ENCODE measurements around the gene ATXN3. TPM values are rescaled to one million over a fixed set of nuclear protein-coding genes. Genes with fewer than 3 reads are reported as not detected.

Gene ATXN3
- 18.9 and 31.5 TPM in 2 replicates for total RNA-seq (2014; rRNA removed; shearing (Covaris generic))

GRCh38 chr14:92106143-92106926 is at the start of gene ATXN3:
Gene ATXN3, minus strand, starts transcription at chr14:92106582. Its CDS starts 30 bp downstream, at chr14:92106552.
- Histone ChIP-seq H3K36me3 (replicated peaks; ENCODE audit: control insufficient read depth, insufficient read depth, low read length) (no peaks in the 10 kb centered on the region), H3K27me3 (ENCODE audit: control insufficient read depth, insufficient read depth, low read length) (no peaks in the 10 kb centered on the region), H3K4me3 (ENCODE audit: insufficient read depth, low read depth, low read length) (peak within 1 kb of the TSS; percentile 90)
- DNase-seq: peak; percentile 98

- Histone ChIP-seq H3K27me3 (ENCODE audit: control insufficient read depth, insufficient read depth, low read length) (no peaks in the 10 kb centered on the region), H3K4me3 (ENCODE audit: insufficient read depth, low read depth, low read length) (no peak overlapping the region), H3K36me3 (replicated peaks; ENCODE audit: control insufficient read depth, insufficient read depth, low read length) (peaks cover 17% of the 10 kb centered on the region)
- no peak for DNase-seq
Measured at GRCh38 chr14:92154283-92154942, 48.0 kb upstream of the ATXN3 start.

- Histone ChIP-seq H3K4me3 (ENCODE audit: insufficient read depth, low read depth, low read length) (no peak overlapping the region), H3K36me3 (replicated peaks; ENCODE audit: control insufficient read depth, insufficient read depth, low read length) (peaks cover 16% of the 10 kb centered on the region), H3K27me3 (ENCODE audit: control insufficient read depth, insufficient read depth, low read length) (no peaks in the 10 kb centered on the region)
- no peak for DNase-seq
Measured at GRCh38 chr14:92153581-92153980, 47.2 kb upstream of the ATXN3 start.

- Histone ChIP-seq H3K27me3 (ENCODE audit: control insufficient read depth, insufficient read depth, low read length) (no peaks in the 10 kb centered on the region), H3K4me3 (ENCODE audit: insufficient read depth, low read depth, low read length) (no peak overlapping the region), H3K36me3 (replicated peaks; ENCODE audit: control insufficient read depth, insufficient read depth, low read length) (peaks cover 25% of the 10 kb centered on the region)
- no peak for DNase-seq
Measured at GRCh38 chr14:92144708-92145107, 38.3 kb upstream of the ATXN3 start.

GRCh38 chr14:92143962-92144361 is 37.6 kb upstream of the ATXN3 start:
- Histone ChIP-seq H3K36me3 (replicated peaks; ENCODE audit: control insufficient read depth, insufficient read depth, low read length) (peaks cover 25% of the 10 kb centered on the region), H3K4me3 (ENCODE audit: insufficient read depth, low read depth, low read length) (no peak overlapping the region), H3K27me3 (ENCODE audit: control insufficient read depth, insufficient read depth, low read length) (no peaks in the 10 kb centered on the region)
- no peak for DNase-seq

GRCh38 chr14:92143309-92143708 is 36.9 kb upstream of the ATXN3 start:
- no peak for DNase-seq
- Histone ChIP-seq H3K4me3 (ENCODE audit: insufficient read depth, low read depth, low read length) (no peak overlapping the region), H3K36me3 (replicated peaks; ENCODE audit: control insufficient read depth, insufficient read depth, low read length) (peaks cover 26% of the 10 kb centered on the region), H3K27me3 (ENCODE audit: control insufficient read depth, insufficient read depth, low read length) (no peaks in the 10 kb centered on the region)

GRCh38 chr14:92135269-92135668 is 28.9 kb upstream of the ATXN3 start:
- Histone ChIP-seq H3K36me3 (replicated peaks; ENCODE audit: control insufficient read depth, insufficient read depth, low read length) (peaks cover 27% of the 10 kb centered on the region), H3K27me3 (ENCODE audit: control insufficient read depth, insufficient read depth, low read length) (no peaks in the 10 kb centered on the region), H3K4me3 (ENCODE audit: insufficient read depth, low read depth, low read length) (no peak overlapping the region)
- no peak for DNase-seq

GRCh38 chr14:92134456-92134855 is 28.1 kb upstream of the ATXN3 start:
- Histone ChIP-seq H3K27me3 (ENCODE audit: control insufficient read depth, insufficient read depth, low read length) (no peaks in the 10 kb centered on the region), H3K36me3 (replicated peaks; ENCODE audit: control insufficient read depth, insufficient read depth, low read length) (peaks cover 26% of the 10 kb centered on the region), H3K4me3 (ENCODE audit: insufficient read depth, low read depth, low read length) (no peak overlapping the region)
- no peak for DNase-seq

- Histone ChIP-seq H3K27me3 (ENCODE audit: control insufficient read depth, insufficient read depth, low read length) (no peaks in the 10 kb centered on the region), H3K4me3 (ENCODE audit: insufficient read depth, low read depth, low read length) (peak overlapping the region; percentile 78), H3K36me3 (replicated peaks; ENCODE audit: control insufficient read depth, insufficient read depth, low read length) (peaks cover 7% of the 10 kb centered on the region)
- no peak for DNase-seq
Measured at GRCh38 chr14:92122761-92123160, 16.4 kb upstream of the ATXN3 start.

GRCh38 chr14:92122351-92122677 is 15.9 kb upstream of the ATXN3 start:
- H3K36me3 ChIP-seq (replicated peaks; ENCODE audit: control insufficient read depth, insufficient read depth, low read length): peaks cover 7% of the 10 kb centered on the region
- H3K4me3 ChIP-seq (ENCODE audit: insufficient read depth, low read depth, low read length): peak overlapping the region; percentile 78
- DNase-seq: no peak
- no peaks in the 10 kb centered on the region for H3K27me3 ChIP-seq (ENCODE audit: control insufficient read depth, insufficient read depth, low read length)

- Histone ChIP-seq H3K27me3 (ENCODE audit: control insufficient read depth, insufficient read depth, low read length) (no peaks in the 10 kb centered on the region), H3K36me3 (replicated peaks; ENCODE audit: control insufficient read depth, insufficient read depth, low read length) (peaks cover 4% of the 10 kb centered on the region), H3K4me3 (ENCODE audit: insufficient read depth, low read depth, low read length) (peak within 1 kb of the TSS; percentile 78)
- peak; percentile 95 for DNase-seq
Measured at GRCh38 chr14:92121670-92122350, 15.4 kb upstream of the ATXN3 start, which contains the start of the genes CPSF2 and NDUFB1. Gene CPSF2, plus strand, starts transcription at chr14:92121969. Its CDS starts 9,016 bp downstream, at chr14:92130985. Gene NDUFB1, minus strand, starts transcription at chr14:92121706. Its CDS starts 4,069 bp downstream, at chr14:92117637.

- Histone ChIP-seq H3K4me3 (ENCODE audit: insufficient read depth, low read depth, low read length) (peak overlapping the region; percentile 78), H3K36me3 (replicated peaks; ENCODE audit: control insufficient read depth, insufficient read depth, low read length) (peaks cover 2% of the 10 kb centered on the region), H3K27me3 (ENCODE audit: control insufficient read depth, insufficient read depth, low read length) (no peaks in the 10 kb centered on the region)
- DNase-seq: no peak
Measured at GRCh38 chr14:92121207-92121669, 14.9 kb upstream of the ATXN3 start.

- no peaks in the 10 kb centered on the region for H3K36me3 ChIP-seq (replicated peaks; ENCODE audit: control insufficient read depth, insufficient read depth, low read length)
- no peak for DNase-seq
- no peak overlapping the region for H3K4me3 ChIP-seq (ENCODE audit: insufficient read depth, low read depth, low read length)
- no peaks in the 10 kb centered on the region for H3K27me3 ChIP-seq (ENCODE audit: control insufficient read depth, insufficient read depth, low read length)
Measured at GRCh38 chr14:92109490-92109889, 3.1 kb upstream of the ATXN3 start.

- H3K36me3 ChIP-seq (replicated peaks; ENCODE audit: control insufficient read depth, insufficient read depth, low read length): no peaks in the 10 kb centered on the region
- no peak overlapping the region for H3K4me3 ChIP-seq (ENCODE audit: insufficient read depth, low read depth, low read length)
- DNase-seq: peak; percentile 67
- no peaks in the 10 kb centered on the region for H3K27me3 ChIP-seq (ENCODE audit: control insufficient read depth, insufficient read depth, low read length)
Measured at GRCh38 chr14:92108345-92109254, 2.2 kb upstream of the ATXN3 start.

Measured in H7 (cell line).